H9 (cell line): ENCODE data around the gene PER2. TPM values are rescaled to one million over a fixed set of nuclear protein-coding genes. Genes with fewer than 3 reads are reported as not detected.

Experiments used
- DNase-seq: peaks from one replicate; pipeline ENCODE4 v3.0.0-alpha.2; 2017
- H2AFZ ChIP-seq: one replicate; pipeline ENCODE4 v1.6.1; 2013; ENCODE audit warnings: mild to moderate bottlenecking, low read length, control low read depth, moderate library complexity
- H2AK5ac ChIP-seq: 2 replicates; pipeline ENCODE4 v1.6.1; 2013; ENCODE audit warnings: low read length, control low read depth, mixed read lengths; ENCODE audit not compliant: insufficient read length
- H2BK120ac ChIP-seq: one replicate; pipeline ENCODE4 v1.6.1; 2013; ENCODE audit warnings: low read depth, mild to moderate bottlenecking, low read length, control low read depth, inconsistent platforms; ENCODE audit not compliant: poor library complexity, severe bottlenecking
- H2BK12ac ChIP-seq: 2 replicates; pipeline ENCODE4 v1.6.1; 2013; ENCODE audit warnings: low read length, control low read depth, mixed read lengths, low read depth; ENCODE audit not compliant: insufficient read length
- H2BK15ac ChIP-seq: 2 replicates; pipeline ENCODE4 v1.6.1; 2013; ENCODE audit warnings: low read depth, low read length, control low read depth
- H2BK20ac ChIP-seq: one replicate; pipeline ENCODE4 v1.6.1; 2013; ENCODE audit warnings: low read depth, mild to moderate bottlenecking, low read length, control low read depth, inconsistent platforms; ENCODE audit not compliant: poor library complexity, severe bottlenecking
- H2BK5ac ChIP-seq: 2 replicates; pipeline ENCODE4 v1.6.1; 2013; ENCODE audit warnings: low read length, control low read depth, mixed read lengths; ENCODE audit not compliant: insufficient read length
- H3K14ac ChIP-seq: 2 replicates; pipeline ENCODE4 v1.6.1; 2013; ENCODE audit warnings: low read length, control low read depth; ENCODE audit not compliant: insufficient read depth
- H3K18ac ChIP-seq: 2 replicates; pipeline ENCODE4 v1.6.1; 2013; ENCODE audit warnings: low read depth, mild to moderate bottlenecking, mixed read lengths, low read length, control low read depth; ENCODE audit not compliant: insufficient read length
- H3K23ac ChIP-seq: 2 replicates; pipeline ENCODE4 v1.6.1; 2013; ENCODE audit warnings: low read length, control low read depth, mixed read lengths, low read depth; ENCODE audit not compliant: insufficient read length
- H3K23me2 ChIP-seq: 2 replicates; pipeline ENCODE4 v1.6.1; 2013; ENCODE audit warnings: low read depth, mild to moderate bottlenecking, mixed read lengths, low read length, control low read depth; ENCODE audit not compliant: insufficient read length, poor library complexity, severe bottlenecking
- H3K27ac ChIP-seq: 2 replicates; pipeline ENCODE4 v1.5.1; 2013; ENCODE audit warnings: low read length, control low read depth, mixed read lengths, low read depth; ENCODE audit not compliant: insufficient read length
- H3K27me3 ChIP-seq: 2 replicates; pipeline ENCODE4 v1.6.1; 2013; ENCODE audit warnings: low read length, control low read depth, inconsistent platforms; ENCODE audit not compliant: insufficient read depth
- H3K4ac ChIP-seq: 2 replicates; pipeline ENCODE4 v1.6.1; 2013; ENCODE audit warnings: low read depth, mild to moderate bottlenecking, control low read depth, inconsistent platforms, low read length, moderate library complexity
- H3K4me1 ChIP-seq: 2 replicates; pipeline ENCODE4 v1.6.1; 2013; ENCODE audit warnings: low read length, control low read depth, inconsistent platforms; ENCODE audit not compliant: insufficient read depth
- H3K4me2 ChIP-seq: 2 replicates; pipeline ENCODE4 v1.6.1; 2013; ENCODE audit warnings: low read length, control low read depth, mixed read lengths; ENCODE audit not compliant: insufficient read length, insufficient read depth
- H3K56ac ChIP-seq: 2 replicates; pipeline ENCODE4 v1.6.1; 2013; ENCODE audit warnings: low read depth, mild to moderate bottlenecking, mixed read lengths, low read length, control low read depth; ENCODE audit not compliant: insufficient read length
- H3K79me1 ChIP-seq: 2 replicates; pipeline ENCODE4 v1.6.1; 2013; ENCODE audit warnings: low read depth, mild to moderate bottlenecking, moderate library complexity, low read length, control low read depth, inconsistent platforms; ENCODE audit not compliant: insufficient read depth, poor library complexity, severe bottlenecking
- H3K79me2 ChIP-seq: 2 replicates; pipeline ENCODE4 v1.6.1; 2013; ENCODE audit warnings: low read length, control low read depth, inconsistent platforms; ENCODE audit not compliant: insufficient read depth
- H3K9ac ChIP-seq: 2 replicates; pipeline ENCODE4 v1.6.1; 2013; ENCODE audit warnings: low read length, control low read depth, mixed read lengths; ENCODE audit not compliant: insufficient read length; ENCODE audit errors: extremely low read depth
- H3K9me3 ChIP-seq: one replicate; pipeline ENCODE4 v1.6.1; 2013; ENCODE audit warnings: low read depth, low read length, inconsistent platforms; ENCODE audit not compliant: control insufficient read depth
- H3T11ph ChIP-seq: one replicate; pipeline ENCODE4 v1.6.1; 2013; ENCODE audit warnings: mild to moderate bottlenecking, low read length, control low read depth, inconsistent platforms
- H4K20me1 ChIP-seq: one replicate; pipeline ENCODE4 v1.6.1; 2013; ENCODE audit not compliant: control insufficient read depth, insufficient read length, insufficient read depth
- H4K5ac ChIP-seq: 2 replicates; pipeline ENCODE4 v1.6.1; 2013; ENCODE audit warnings: low read depth, mild to moderate bottlenecking, mixed read lengths, low read length, control low read depth; ENCODE audit not compliant: insufficient read length
- H4K8ac ChIP-seq: replicated peaks from 2 replicates; pipeline ENCODE4 v1.6.1; 2013; ENCODE audit warnings: low read length, control low read depth, mixed read lengths, low read depth; ENCODE audit not compliant: insufficient read length
- H4K91ac ChIP-seq: 2 replicates; pipeline ENCODE4 v1.6.1; 2013; ENCODE audit warnings: low read depth, mild to moderate bottlenecking, moderate library complexity, mixed read lengths, low read length, control low read depth; ENCODE audit not compliant: insufficient read length
- H3K27ac Mint-ChIP-seq, 3 experiments: 2 replicates in 2 of 3; 3 replicates in 1 of 3; pipeline ENCODE4 v1.8.0; 2020 to 2021; ENCODE audit warnings: mixed read lengths in 3 of 3, mild to moderate bottlenecking in 1 of 3, moderate library complexity in 1 of 3
- H3K27me3 Mint-ChIP-seq: 2 replicates; pipeline ENCODE4 v1.8.0; 2021; ENCODE audit warnings: low read depth, mild to moderate bottlenecking, moderate library complexity, mixed read lengths
- H3K36me3 Mint-ChIP-seq, 3 experiments: 2 replicates in 2 of 3; 3 replicates in 1 of 3; pipeline ENCODE4 v1.8.0; 2020 to 2021; ENCODE audit warnings: low read depth in 3 of 3, mixed read lengths in 3 of 3; ENCODE audit not compliant: insufficient read depth in 1 of 3
- H3K4me1 Mint-ChIP-seq, 2 experiments: 2 replicates each; pipeline ENCODE4 v1.8.0; 2020; ENCODE audit warnings: mixed read lengths in 2 of 2
- H3K4me3 Mint-ChIP-seq, 2 experiments: 2 replicates in 1 of 2; 3 replicates in 1 of 2; pipeline ENCODE4 v1.8.0; 2020 to 2021; ENCODE audit warnings: mild to moderate bottlenecking in 2 of 2, mixed read lengths in 2 of 2, moderate library complexity in 1 of 2
- H3K9me3 Mint-ChIP-seq, 2 experiments: 2 replicates in 1 of 2; 3 replicates in 1 of 2; pipeline ENCODE4 v1.8.0; 2020; ENCODE audit warnings: mild to moderate bottlenecking in 2 of 2, mixed read lengths in 2 of 2, moderate library complexity in 1 of 2
- WGBS: extraction: QIAGEN DNeasy Blood & Tissue Kit; methylation state at CpG from one replicate; pipeline ENCODE4 v1.1.7; 2013; ENCODE audit warnings: missing lambda C conversion rate, low lambda C conversion rate, mixed read lengths; ENCODE audit not compliant: insufficient read length; ENCODE audit errors: extremely low coverage; 5-methylcytosine and 5-hydroxymethylcytosine counted together
- total RNA-seq: library from RNA; stranded (reverse); gene quantifications from 2 replicates; pipeline ENCODE4 v1.2.1, GENCODE V29; 2021
- TF ChIP-seq, protein P1 (sequence below): fragments of 200-600 bp; sonication (generic); conservative IDR thresholded peaks from 3 replicates; pipeline ENCODE4 v1.8.0; 2021; ENCODE audit warnings: antibody characterized with exemption, mild to moderate bottlenecking

The PER2 gene
- total RNA-seq, 1 experiment from 2014 or later, result 12.9 TPM

DNA sequence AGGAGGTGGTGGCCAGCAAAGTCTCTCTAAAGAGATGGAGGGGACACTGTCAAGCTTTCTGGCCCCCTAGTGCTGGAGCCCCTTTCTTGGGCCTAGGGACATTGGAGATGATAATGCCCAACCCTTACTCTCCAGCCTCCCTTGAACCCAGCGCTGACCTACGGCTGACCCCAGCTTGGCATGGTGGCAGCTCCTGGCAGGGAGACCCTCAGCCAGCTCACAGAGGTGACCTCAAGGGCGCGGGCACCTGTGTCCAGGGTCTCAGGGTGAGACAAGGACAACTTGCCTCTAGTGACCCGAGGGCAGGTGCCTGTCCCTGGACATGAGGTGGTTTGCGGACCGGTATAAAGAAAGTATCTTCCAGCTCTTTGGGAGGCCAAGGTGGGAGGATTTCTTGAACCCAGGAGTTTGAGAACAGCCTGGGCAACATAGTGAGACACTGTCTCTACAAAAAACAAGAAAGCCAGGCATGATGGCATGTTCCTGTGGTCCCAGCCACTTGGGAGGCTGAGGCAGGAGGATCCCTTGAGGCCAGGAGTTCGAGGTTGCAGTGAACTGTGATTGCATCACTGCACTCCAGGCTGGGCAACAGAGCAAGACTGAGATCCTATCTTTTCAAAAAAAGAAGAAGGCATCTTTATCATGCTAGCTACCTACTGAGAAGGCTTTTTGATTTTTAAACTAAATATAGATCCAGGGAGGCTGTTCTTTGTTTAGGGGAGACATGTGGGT lies 3.3 kb upstream of the PER2 start:
- peaks cover 26% of the 10 kb centered on the region for H3K27me3 Mint-ChIP-seq
- Histone ChIP-seq H2AFZ (no peak overlapping the region), H3T11ph (no peak overlapping the region), H3K27me3 (no peaks in the 10 kb centered on the region), H2AK5ac (no peak overlapping the region), H3K79me2 (no peaks in the 10 kb centered on the region), H2BK120ac (no peak overlapping the region), H2BK20ac (no peak overlapping the region), H2BK12ac (no peak overlapping the region), H3K4me2 (no peak overlapping the region), H4K91ac (no peak overlapping the region), H3K23me2 (peaks cover 11% of the 10 kb centered on the region), H3K4me1 (no peaks in the 10 kb centered on the region), H3K14ac (no peak overlapping the region), H3K79me1 (no peaks in the 10 kb centered on the region), H4K20me1 (no peaks in the 10 kb centered on the region), H4K8ac (no peak overlapping the region), H3K9me3 (no peaks in the 10 kb centered on the region), H3K56ac (no peak overlapping the region), H4K5ac (no peak overlapping the region), H3K4ac (no peak overlapping the region), H3K27ac (no peak overlapping the region), H3K18ac (no peak overlapping the region), H2BK5ac (no peak overlapping the region), H3K23ac (no peak overlapping the region), H3K9ac (no peak overlapping the region), H2BK15ac (no peak overlapping the region)
- H3K4me1 Mint-ChIP-seq, result peaks cover 21 to 29% of the 10 kb centered on the region in 2 experiments
- H3K9me3 Mint-ChIP-seq, result no peaks in the 10 kb centered on the region
- no peak for DNase-seq
- H3K4me3 Mint-ChIP-seq, result no peak overlapping the region
- no peaks in the 10 kb centered on the region; a peak in 1 of 7 replicates for H3K36me3 Mint-ChIP-seq
- TF ChIP-seq, protein P1, sequence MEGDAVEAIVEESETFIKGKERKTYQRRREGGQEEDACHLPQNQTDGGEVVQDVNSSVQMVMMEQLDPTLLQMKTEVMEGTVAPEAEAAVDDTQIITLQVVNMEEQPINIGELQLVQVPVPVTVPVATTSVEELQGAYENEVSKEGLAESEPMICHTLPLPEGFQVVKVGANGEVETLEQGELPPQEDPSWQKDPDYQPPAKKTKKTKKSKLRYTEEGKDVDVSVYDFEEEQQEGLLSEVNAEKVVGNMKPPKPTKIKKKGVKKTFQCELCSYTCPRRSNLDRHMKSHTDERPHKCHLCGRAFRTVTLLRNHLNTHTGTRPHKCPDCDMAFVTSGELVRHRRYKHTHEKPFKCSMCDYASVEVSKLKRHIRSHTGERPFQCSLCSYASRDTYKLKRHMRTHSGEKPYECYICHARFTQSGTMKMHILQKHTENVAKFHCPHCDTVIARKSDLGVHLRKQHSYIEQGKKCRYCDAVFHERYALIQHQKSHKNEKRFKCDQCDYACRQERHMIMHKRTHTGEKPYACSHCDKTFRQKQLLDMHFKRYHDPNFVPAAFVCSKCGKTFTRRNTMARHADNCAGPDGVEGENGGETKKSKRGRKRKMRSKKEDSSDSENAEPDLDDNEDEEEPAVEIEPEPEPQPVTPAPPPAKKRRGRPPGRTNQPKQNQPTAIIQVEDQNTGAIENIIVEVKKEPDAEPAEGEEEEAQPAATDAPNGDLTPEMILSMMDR, result no peak
- WGBS, result no CpG with 5 or more reads among the region's 8 CpGs
- no peak overlapping the region for H3K27ac Mint-ChIP-seq
